ENCODE measurements around the gene C1orf105.

The C1orf105 gene

GRCh38 chr1:172460887-172461315 lies 40.4 kb downstream of the C1orf105 start:
- DNase-seq = no peak

GRCh38 chr1:172465617-172466016 lies 45.1 kb downstream of the C1orf105 start:
- DNase-seq = no peak

GRCh38 chr1:172466795-172467407 lies 46.4 kb downstream of the C1orf105 start:
- no peak for DNase-seq

- no peak for DNase-seq
Measured at GRCh38 chr1:172467446-172467845, 47.0 kb downstream of the C1orf105 start.

GRCh38 chr1:172468296-172468695 lies 47.8 kb downstream of the C1orf105 start:
- no peak for DNase-seq

GRCh38 chr1:172469717-172470116 lies 49.2 kb downstream of the C1orf105 start:
- DNase-seq = no peak

GRCh38 chr1:172470149-172470548 lies 49.7 kb downstream of the C1orf105 start:
- no peak for DNase-seq

GRCh38 chr1:172471666-172472065 lies 51.2 kb downstream of the C1orf105 start:
- no peak for DNase-seq

- DNase-seq = no peak
Measured at GRCh38 chr1:172472495-172472894, 52.0 kb downstream of the C1orf105 start.

- DNase-seq = no peak
Measured at GRCh38 chr1:172473302-172473701, 52.8 kb downstream of the C1orf105 start.

- no peak for DNase-seq
Measured at GRCh38 chr1:172473842-172474241, 53.4 kb downstream of the C1orf105 start.

GRCh38 chr1:172476218-172476811 lies 55.8 kb downstream of the C1orf105 start:
- DNase-seq = no peak

GRCh38 chr1:172477216-172477615 lies 56.7 kb downstream of the C1orf105 start:
- DNase-seq = no peak

- no peak for DNase-seq
Measured at GRCh38 chr1:172477741-172478140, 57.3 kb downstream of the C1orf105 start.

GRCh38 chr1:172478485-172478884 lies 58.0 kb downstream of the C1orf105 start:
- no peak for DNase-seq

GRCh38 chr1:172480431-172480830 lies 59.9 kb downstream of the C1orf105 start:
- no peak for DNase-seq

GRCh38 chr1:172482044-172482443 lies 61.6 kb downstream of the C1orf105 start:
- DNase-seq = no peak

GRCh38 chr1:172483448-172483847 lies 63.0 kb downstream of the C1orf105 start:
- DNase-seq = no peak

- no peak for DNase-seq
Measured at GRCh38 chr1:172484252-172484651, 63.8 kb downstream of the C1orf105 start.

- no peak for DNase-seq
Measured at GRCh38 chr1:172485626-172486025, 65.1 kb downstream of the C1orf105 start.

- no peak for DNase-seq
Measured at GRCh38 chr1:172486805-172487454, 66.4 kb downstream of the C1orf105 start.

GRCh38 chr1:172487550-172487949 lies 67.1 kb downstream of the C1orf105 start:
- DNase-seq = no peak

GRCh38 chr1:172488393-172488792 lies 67.9 kb downstream of the C1orf105 start:
- no peak for DNase-seq

GRCh38 chr1:172489847-172490246 lies 69.4 kb downstream of the C1orf105 start:
- DNase-seq = no peak
